Gastroesophageal sphincter (tissue), 3 donors: ENCODE results near the gene SYT1.

ENCODE experiments used
- EP300 ChIP-seq: sonication (generic); formaldehyde crosslinking; IDR thresholded peaks from one replicate; pipeline ENCODE4 v1.6.1; 2017; ENCODE audit warnings: antibody characterized with exemption, mild to moderate bottlenecking
- POLR2A ChIP-seq, 2 donors: fragments of 450-650 bp; IDR thresholded peaks; one replicate each; pipeline ENCODE4 v1.6.1; 2017; ENCODE audit warnings: antibody characterized with exemption in 2 of 2, mild to moderate bottlenecking in 2 of 2, moderate library complexity in 1 of 2
- POLR2AphosphoS5 ChIP-seq: sonication (generic); formaldehyde crosslinking; IDR thresholded peaks from one replicate; pipeline ENCODE4 v1.6.1; 2017; ENCODE audit warnings: antibody characterized with exemption
- TF ChIP-seq, protein P1 (sequence below), 4 experiments: fragments of 200-600 bp in 2 of 4; fragments of 450-650 bp in 2 of 4; sonication (generic) in 1 of 4; IDR thresholded peaks; one replicate each; pipeline ENCODE4 v1.5.1; 2017 to 2019; ENCODE audit warnings: antibody characterized with exemption in 4 of 4, mild to moderate bottlenecking in 2 of 4, moderate library complexity in 2 of 4

DNA sequence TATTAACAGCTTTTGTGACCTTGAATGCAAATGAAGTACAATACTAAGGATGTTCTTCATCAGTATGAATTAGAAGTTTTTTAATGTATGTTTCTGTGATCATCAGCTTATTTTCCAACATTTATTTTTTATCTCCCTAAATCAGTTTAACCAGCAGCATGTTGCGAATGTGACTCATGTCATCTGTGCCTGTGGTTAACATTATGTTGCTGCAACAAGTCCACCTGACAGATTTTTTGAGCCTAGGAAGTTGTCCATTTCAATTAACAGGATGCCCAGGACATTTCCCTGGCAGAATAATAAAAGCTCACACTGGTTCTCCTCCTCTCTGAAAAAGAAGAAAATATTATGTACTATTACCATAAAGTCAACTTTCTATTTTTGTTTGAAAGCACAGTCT is 155.5 kb downstream of the SYT1 start:
- TF ChIP-seq, protein P1, sequence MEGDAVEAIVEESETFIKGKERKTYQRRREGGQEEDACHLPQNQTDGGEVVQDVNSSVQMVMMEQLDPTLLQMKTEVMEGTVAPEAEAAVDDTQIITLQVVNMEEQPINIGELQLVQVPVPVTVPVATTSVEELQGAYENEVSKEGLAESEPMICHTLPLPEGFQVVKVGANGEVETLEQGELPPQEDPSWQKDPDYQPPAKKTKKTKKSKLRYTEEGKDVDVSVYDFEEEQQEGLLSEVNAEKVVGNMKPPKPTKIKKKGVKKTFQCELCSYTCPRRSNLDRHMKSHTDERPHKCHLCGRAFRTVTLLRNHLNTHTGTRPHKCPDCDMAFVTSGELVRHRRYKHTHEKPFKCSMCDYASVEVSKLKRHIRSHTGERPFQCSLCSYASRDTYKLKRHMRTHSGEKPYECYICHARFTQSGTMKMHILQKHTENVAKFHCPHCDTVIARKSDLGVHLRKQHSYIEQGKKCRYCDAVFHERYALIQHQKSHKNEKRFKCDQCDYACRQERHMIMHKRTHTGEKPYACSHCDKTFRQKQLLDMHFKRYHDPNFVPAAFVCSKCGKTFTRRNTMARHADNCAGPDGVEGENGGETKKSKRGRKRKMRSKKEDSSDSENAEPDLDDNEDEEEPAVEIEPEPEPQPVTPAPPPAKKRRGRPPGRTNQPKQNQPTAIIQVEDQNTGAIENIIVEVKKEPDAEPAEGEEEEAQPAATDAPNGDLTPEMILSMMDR (IDR thresholded peaks at IDR 0.05) = no peak
- TF ChIP-seq POLR2AphosphoS5 (no peak), POLR2A (IDR thresholded peaks at IDR 0.05) (no peak), EP300 (no peak)
